Activated T-cell treated with anti-CD3 and anti-CD28 coated beads, Interleukin-2, amount 50 U/mL, for 4 hours (primary cell): Measurements from ENCODE around the gene OVOL3. TPM values are rescaled to one million over a fixed set of nuclear protein-coding genes. Genes with fewer than 3 reads are reported as not detected.
"Not testable (repeated sequence)": the region's sequence is repeated elsewhere in the genome, so short reads cannot be mapped to it uniquely, and the experiment has no call there.

ENCODE experiments used
- ATAC-seq, 2 donors: fragments of 200-7000 bp; cut with Tn5 transposase; one replicate each; pipeline ENCODE4 v1.10.0; 2021
- DNase-seq: peaks from one replicate; pipeline ENCODE4 v3.0.0-alpha.2; 2020
- H3K27me3 Mint-ChIP-seq: one replicate; pipeline ENCODE4 v1.8.0; 2021; ENCODE audit warnings: low read depth, mixed read lengths
- H3K36me3 Mint-ChIP-seq: one replicate; pipeline ENCODE4 v1.8.0; 2022; ENCODE audit warnings: mixed read lengths; ENCODE audit not compliant: insufficient read depth
- H3K4me1 Mint-ChIP-seq: one replicate; pipeline ENCODE4 v1.8.0; 2021; ENCODE audit warnings: low read depth, mixed read lengths
- H3K4me3 Mint-ChIP-seq: one replicate; pipeline ENCODE4 v1.8.0; 2021; ENCODE audit warnings: mild to moderate bottlenecking, moderate library complexity, mixed read lengths
- H3K9me3 Mint-ChIP-seq: one replicate; pipeline ENCODE4 v1.8.0; 2021; ENCODE audit warnings: mixed read lengths
- total RNA-seq, 3 donors: library from RNA; stranded (reverse); gene quantifications; one replicate each; pipeline ENCODE4 v1.2.1, GENCODE V29; 2021

Gene OVOL3
- not detected for total RNA-seq

DNA sequence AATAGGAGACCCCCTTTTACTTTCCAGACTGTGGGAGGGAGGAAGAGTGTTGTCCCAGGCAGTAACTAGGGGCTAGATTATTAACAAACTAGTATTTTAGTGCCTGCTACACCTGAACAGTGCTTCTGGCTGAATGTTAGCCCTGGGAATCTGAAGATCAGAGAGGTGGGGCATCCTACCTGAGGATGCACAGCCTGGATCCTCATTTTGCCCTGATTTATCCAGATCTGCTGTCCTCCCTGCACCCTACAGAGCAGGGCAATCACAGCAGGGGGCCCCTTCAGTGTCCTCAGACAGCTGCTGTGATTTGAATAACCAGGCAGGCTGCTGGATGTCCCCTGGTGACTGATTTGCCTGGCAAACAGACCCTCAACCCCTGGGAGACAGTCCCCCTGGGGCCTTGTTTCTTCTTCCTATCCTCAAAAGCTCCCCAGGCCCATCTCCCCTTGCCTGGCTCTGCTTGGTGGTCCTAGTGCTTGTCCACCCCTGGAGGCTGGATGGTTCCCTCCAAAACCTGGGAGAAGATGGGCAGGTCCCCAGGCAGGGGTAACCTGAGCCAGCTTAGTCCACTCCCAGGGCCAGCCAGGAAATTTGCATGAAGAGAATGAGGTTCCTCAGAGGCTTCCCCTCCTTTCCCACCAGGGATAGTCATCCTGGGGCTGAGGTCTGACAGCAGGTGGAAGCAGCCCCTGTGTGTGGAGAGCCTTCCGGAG, at the start of gene OVOL3:
TSS of gene OVOL3 (plus strand) at position 657 of the 713 bp plus-strand sequence. CDS start 60 bp downstream, outside the sequence.
- Mint-ChIP-seq H3K9me3 (no peaks in the 10 kb centered on the region), H3K4me1 (peaks cover 10% of the 10 kb centered on the region), H3K4me3 (peak within 1 kb of the TSS; percentile 62), H3K36me3 (peaks cover 9% of the 10 kb centered on the region), H3K27me3 (no peaks in the 10 kb centered on the region)
- ATAC-seq (no peak), DNase-seq (no peak)

- ATAC-seq (no peak), DNase-seq (no peak)
- Mint-ChIP-seq H3K4me1 (no peaks in the 10 kb centered on the region), H3K27me3 (no peaks in the 10 kb centered on the region), H3K36me3 (peaks cover 2% of the 10 kb centered on the region), H3K4me3 (no peak overlapping the region), H3K9me3 (no peaks in the 10 kb centered on the region)
These were observed 49.6 kb upstream of the OVOL3 start for GRCh38 chr19:36061367-36061766.

- no peak overlapping the region for H3K4me3 Mint-ChIP-seq
- DNase-seq (no peak), ATAC-seq (no peak)
- no peaks in the 10 kb centered on the region for H3K9me3 Mint-ChIP-seq
- H3K36me3 Mint-ChIP-seq, result peaks cover 2% of the 10 kb centered on the region
- H3K27me3 Mint-ChIP-seq, result no peaks in the 10 kb centered on the region
- no peaks in the 10 kb centered on the region for H3K4me1 Mint-ChIP-seq
These were observed 46.1 kb upstream of the OVOL3 start for GRCh38 chr19:36064826-36065225.

DNA sequence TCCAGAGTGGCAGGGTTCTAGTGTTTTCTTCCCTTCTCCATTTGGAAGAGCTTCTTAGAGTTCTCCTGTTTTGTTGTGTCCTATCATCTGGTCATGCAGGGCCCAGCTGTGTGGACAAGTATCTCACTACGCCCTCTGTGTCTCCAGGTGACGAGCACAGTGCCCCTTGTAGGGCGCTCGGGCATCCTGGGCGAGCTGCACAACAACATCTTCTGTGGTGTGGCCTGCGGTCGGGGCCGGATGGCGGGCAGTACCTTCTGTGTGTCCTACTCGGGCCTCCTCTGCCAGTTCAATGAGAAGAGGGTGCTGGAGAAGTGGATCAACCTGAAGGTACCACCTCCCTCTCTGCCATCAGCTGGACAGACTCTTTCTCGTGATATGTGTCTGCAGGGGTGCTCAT, 43.3 kb upstream of the OVOL3 start:
- no peaks in the 10 kb centered on the region for H3K4me1 Mint-ChIP-seq
- no peaks in the 10 kb centered on the region for H3K27me3 Mint-ChIP-seq
- H3K9me3 Mint-ChIP-seq, result no peaks in the 10 kb centered on the region
- H3K4me3 Mint-ChIP-seq, result no peak overlapping the region
- peaks cover 3% of the 10 kb centered on the region for H3K36me3 Mint-ChIP-seq
- ATAC-seq (no peak), DNase-seq (no peak)

DNA sequence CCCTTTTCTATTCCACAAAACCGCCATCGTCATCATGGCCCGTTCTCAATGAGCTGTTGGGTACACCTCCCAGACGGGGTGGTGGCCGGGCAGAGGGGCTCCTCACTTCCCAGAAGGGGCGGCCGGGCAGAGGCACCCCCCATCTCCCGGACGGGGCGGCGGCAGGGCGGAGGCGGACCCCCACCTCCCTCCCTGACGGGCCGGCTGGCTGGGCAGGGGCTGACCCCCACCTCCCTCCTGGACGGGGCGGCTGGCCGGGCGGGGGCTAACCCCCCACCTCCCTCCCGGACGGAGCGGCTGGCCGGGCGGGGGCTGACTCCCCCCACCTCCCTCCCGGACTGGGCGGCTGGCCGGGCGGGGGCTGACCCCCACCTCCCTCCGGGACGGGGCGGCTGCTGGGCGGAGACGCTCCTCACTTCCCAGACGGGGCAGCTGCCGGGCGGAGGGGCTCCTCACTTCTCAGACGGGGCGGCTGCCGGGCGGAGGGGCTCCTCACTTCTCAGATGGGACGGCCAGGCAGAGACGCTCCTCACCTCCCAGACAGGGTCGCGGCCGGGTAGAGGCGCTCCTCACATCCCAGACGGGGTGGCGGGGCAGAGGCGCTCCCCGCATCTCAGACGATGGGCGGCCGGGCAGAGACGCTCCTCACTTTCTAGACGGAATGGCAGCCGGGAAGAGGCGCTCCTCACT, 42.0 kb upstream of the OVOL3 start:
- not testable (repeated sequence) for H3K4me3 Mint-ChIP-seq, H3K36me3 Mint-ChIP-seq, H3K4me1 Mint-ChIP-seq, ATAC-seq, H3K27me3 Mint-ChIP-seq, H3K9me3 Mint-ChIP-seq, DNase-seq

DNA sequence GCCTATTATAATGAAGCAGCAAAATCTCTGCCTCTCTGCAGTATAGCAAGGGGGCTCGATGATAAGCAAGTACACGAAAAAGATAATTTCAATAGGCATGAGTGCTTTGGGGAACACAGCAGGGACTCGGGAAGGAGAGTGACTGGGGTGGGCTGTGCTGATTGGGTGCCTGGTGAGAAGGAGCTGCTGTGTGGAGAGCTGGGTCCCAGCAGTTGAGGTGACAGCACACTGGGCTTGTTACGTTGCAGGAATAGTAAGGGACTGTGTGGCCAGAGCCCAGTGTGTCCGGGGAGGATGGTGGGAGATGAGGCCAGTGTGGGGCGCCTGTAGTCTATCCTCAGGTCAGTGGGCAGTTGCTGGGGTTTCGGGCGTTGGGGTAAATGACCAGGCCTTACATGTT, 38.9 kb upstream of the OVOL3 start:
- Mint-ChIP-seq H3K9me3 (no peaks in the 10 kb centered on the region), H3K4me3 (no peak overlapping the region), H3K4me1 (no peaks in the 10 kb centered on the region), H3K36me3 (peaks cover 3% of the 10 kb centered on the region), H3K27me3 (no peaks in the 10 kb centered on the region)
- no peak for DNase-seq
- ATAC-seq, result no peak

GRCh38 chr19:36073121-36073876, 37.6 kb upstream of the OVOL3 start:
- H3K9me3 Mint-ChIP-seq, result no peaks in the 10 kb centered on the region
- no peak overlapping the region for H3K4me3 Mint-ChIP-seq
- no peaks in the 10 kb centered on the region for H3K27me3 Mint-ChIP-seq
- DNase-seq (no peak), ATAC-seq (no peak)
- H3K4me1 Mint-ChIP-seq, result no peaks in the 10 kb centered on the region
- H3K36me3 Mint-ChIP-seq, result peaks cover 3% of the 10 kb centered on the region

GRCh38 chr19:36079389-36079945, 31.5 kb upstream of the OVOL3 start:
- Mint-ChIP-seq H3K9me3 (no peaks in the 10 kb centered on the region), H3K36me3 (peaks cover 5% of the 10 kb centered on the region), H3K27me3 (no peaks in the 10 kb centered on the region), H3K4me3 (no peak overlapping the region), H3K4me1 (no peaks in the 10 kb centered on the region)
- no peak for ATAC-seq
- DNase-seq, result no peak

GRCh38 chr19:36081385-36081784, 29.6 kb upstream of the OVOL3 start:
- H3K9me3 Mint-ChIP-seq, result no peaks in the 10 kb centered on the region
- ATAC-seq, result no peak
- DNase-seq, result no peak
- H3K27me3 Mint-ChIP-seq, result no peaks in the 10 kb centered on the region
- peaks cover 3% of the 10 kb centered on the region for H3K36me3 Mint-ChIP-seq
- no peaks in the 10 kb centered on the region for H3K4me1 Mint-ChIP-seq
- H3K4me3 Mint-ChIP-seq, result no peak overlapping the region

DNA sequence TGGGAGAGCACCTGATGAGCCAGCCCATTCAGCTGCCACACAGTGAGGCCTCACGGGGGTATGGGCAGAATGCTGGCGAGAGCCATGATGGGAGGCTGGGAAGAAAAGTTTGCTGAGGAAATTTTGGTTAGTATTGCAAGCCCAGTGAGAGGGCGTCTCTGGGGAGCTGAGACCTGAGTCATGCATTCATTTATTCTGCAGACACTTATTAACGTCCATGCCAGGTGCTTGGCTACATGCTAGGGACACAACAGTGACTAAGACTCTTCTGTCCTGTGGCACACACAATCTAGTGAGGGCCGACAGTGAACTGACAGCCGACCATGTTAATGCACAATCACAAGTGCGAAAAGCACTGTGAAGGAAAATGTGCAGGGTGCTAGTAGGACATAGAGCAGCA, 29.0 kb upstream of the OVOL3 start:
- Mint-ChIP-seq H3K4me1 (no peaks in the 10 kb centered on the region), H3K9me3 (no peaks in the 10 kb centered on the region), H3K27me3 (no peaks in the 10 kb centered on the region), H3K36me3 (peaks cover 3% of the 10 kb centered on the region), H3K4me3 (no peak overlapping the region)
- ATAC-seq (no peak), DNase-seq (no peak)

GRCh38 chr19:36082916-36083315, 28.0 kb upstream of the OVOL3 start:
- no peak overlapping the region for H3K4me3 Mint-ChIP-seq
- DNase-seq, result no peak
- H3K36me3 Mint-ChIP-seq, result peaks cover 3% of the 10 kb centered on the region
- no peaks in the 10 kb centered on the region for H3K9me3 Mint-ChIP-seq
- no peak for ATAC-seq
- no peaks in the 10 kb centered on the region for H3K27me3 Mint-ChIP-seq
- no peaks in the 10 kb centered on the region for H3K4me1 Mint-ChIP-seq

- ATAC-seq (no peak), DNase-seq (no peak)
- Mint-ChIP-seq H3K4me3 (no peak overlapping the region), H3K4me1 (no peaks in the 10 kb centered on the region), H3K9me3 (no peaks in the 10 kb centered on the region), H3K27me3 (no peaks in the 10 kb centered on the region), H3K36me3 (peaks cover 3% of the 10 kb centered on the region)
These were observed 26.5 kb upstream of the OVOL3 start for GRCh38 chr19:36084231-36085009.

- ATAC-seq, result no peak
- H3K27me3 Mint-ChIP-seq, result no peaks in the 10 kb centered on the region
- DNase-seq, result no peak
- H3K4me3 Mint-ChIP-seq, result no peak overlapping the region
- no peaks in the 10 kb centered on the region for H3K9me3 Mint-ChIP-seq
- no peaks in the 10 kb centered on the region for H3K4me1 Mint-ChIP-seq
- H3K36me3 Mint-ChIP-seq, result no peaks in the 10 kb centered on the region
These were observed 24.6 kb upstream of the OVOL3 start for GRCh38 chr19:36086326-36086725.

GRCh38 chr19:36089847-36090246, 21.1 kb upstream of the OVOL3 start:
- H3K36me3 Mint-ChIP-seq, result peaks cover 3% of the 10 kb centered on the region
- ATAC-seq (no peak), DNase-seq (no peak)
- no peak overlapping the region for H3K4me3 Mint-ChIP-seq
- H3K4me1 Mint-ChIP-seq, result peaks cover 12% of the 10 kb centered on the region
- no peaks in the 10 kb centered on the region for H3K9me3 Mint-ChIP-seq
- no peaks in the 10 kb centered on the region for H3K27me3 Mint-ChIP-seq
